ENCODE data around the gene SAMD3.
"Not testable (repeated sequence)": the region's sequence is repeated elsewhere in the genome, so short reads cannot be mapped to it uniquely, and the experiment has no call there.

Gene SAMD3

GRCh38 chr6:130129762-130130246 lies 92.9 kb downstream of the SAMD3 start:
- no peak for DNase-seq (ENCODE audit: low read depth)

- no peak for DNase-seq (ENCODE audit: low read depth)
These were observed 94.4 kb downstream of the SAMD3 start for GRCh38 chr6:130128326-130128725.

- DNase-seq (ENCODE audit: low read depth): no peak
These were observed 95.6 kb downstream of the SAMD3 start for GRCh38 chr6:130127195-130127594.

GRCh38 chr6:130122243-130122642 lies 100.5 kb downstream of the SAMD3 start:
- no peak for DNase-seq (ENCODE audit: low read depth)

- no peak for DNase-seq (ENCODE audit: low read depth)
These were observed 102.0 kb downstream of the SAMD3 start for GRCh38 chr6:130120731-130121130.

GRCh38 chr6:130119211-130119610 lies 103.5 kb downstream of the SAMD3 start:
- no peak for DNase-seq (ENCODE audit: low read depth)

GRCh38 chr6:130118236-130118635 lies 104.5 kb downstream of the SAMD3 start:
- no peak for DNase-seq (ENCODE audit: low read depth)

GRCh38 chr6:130117187-130117701 lies 105.5 kb downstream of the SAMD3 start:
- DNase-seq (ENCODE audit: low read depth): not testable (repeated sequence)

GRCh38 chr6:130116273-130116672 lies 106.5 kb downstream of the SAMD3 start:
- DNase-seq (ENCODE audit: low read depth): no peak

- DNase-seq (ENCODE audit: low read depth): no peak
These were observed 107.7 kb downstream of the SAMD3 start for GRCh38 chr6:130115036-130115435.

- no peak for DNase-seq (ENCODE audit: low read depth)
These were observed 109.5 kb downstream of the SAMD3 start for GRCh38 chr6:130113201-130113710.

- no peak for DNase-seq (ENCODE audit: low read depth)
These were observed 111.7 kb downstream of the SAMD3 start for GRCh38 chr6:130111031-130111430.

- DNase-seq (ENCODE audit: low read depth): no peak
These were observed 115.0 kb downstream of the SAMD3 start for GRCh38 chr6:130107710-130108109.

- no peak for DNase-seq (ENCODE audit: low read depth)
These were observed 116.6 kb downstream of the SAMD3 start for GRCh38 chr6:130105996-130106704.

- DNase-seq (ENCODE audit: low read depth): no peak
These were observed 123.6 kb downstream of the SAMD3 start for GRCh38 chr6:130099119-130099518.

- DNase-seq (ENCODE audit: low read depth): no peak
These were observed 124.4 kb downstream of the SAMD3 start for GRCh38 chr6:130098317-130098716.

Data from stromal cell of bone marrow (primary cell).